ENCODE results near the gene KRTAP4-11.
"Not testable (repeated sequence)": the region's sequence is repeated elsewhere in the genome, so short reads cannot be mapped to it uniquely, and the experiment has no call there.

KRTAP4-11 gene

DNA sequence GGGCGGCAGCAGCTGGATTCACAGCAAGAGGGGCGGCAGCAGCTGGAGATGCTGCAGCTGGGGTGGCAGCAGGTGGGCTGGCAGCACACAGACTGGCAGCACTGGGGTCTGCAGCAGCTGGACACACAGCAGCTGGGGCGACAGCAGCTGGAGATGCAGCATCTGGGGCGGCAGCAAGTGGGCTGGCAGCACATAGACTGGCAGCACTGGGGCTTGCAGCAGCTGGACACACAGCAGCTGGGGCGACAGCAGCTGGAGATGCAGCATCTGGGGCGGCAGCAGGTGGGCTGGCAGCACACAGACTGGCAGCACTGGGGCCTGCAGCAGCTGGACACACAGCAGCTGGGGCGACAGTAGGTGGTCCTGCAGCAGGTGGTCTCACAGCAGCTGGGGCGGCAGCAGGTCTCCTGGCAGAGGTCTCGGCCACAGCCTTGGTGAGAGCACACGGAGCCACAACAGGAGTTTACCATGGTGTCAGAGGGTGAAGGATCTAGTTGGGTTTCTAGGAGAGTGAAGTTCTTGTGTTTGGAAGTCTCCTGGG lies at the start of gene KRTAP4-11:
TSS of gene KRTAP4-11 (minus strand) at position 528 of the 541 bp plus-strand sequence. CDS start at position 470, 58 bp downstream.
- not testable (repeated sequence) for DNase-seq

DNA sequence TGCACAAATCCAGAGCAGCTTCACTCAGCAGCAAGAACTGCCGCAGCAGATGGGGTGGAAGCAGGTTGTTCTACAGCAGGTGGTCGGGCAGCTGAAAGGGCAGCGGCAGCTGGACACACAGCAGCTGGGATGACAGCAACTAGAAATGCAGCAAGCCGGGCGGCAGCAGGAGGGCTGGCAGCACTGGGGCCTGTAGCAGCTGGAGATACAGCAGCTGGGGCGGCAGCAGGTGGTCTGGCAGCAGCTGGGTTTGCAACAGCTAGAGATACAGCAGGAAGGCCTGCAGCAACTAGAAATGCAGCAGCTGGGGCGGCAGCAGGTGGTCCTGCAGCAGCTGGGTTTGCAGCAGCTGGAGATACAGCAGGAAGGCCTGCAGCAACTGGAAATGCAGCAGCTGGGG lies 49.4 kb upstream of the KRTAP4-11 start:
- no peak for DNase-seq

DNA sequence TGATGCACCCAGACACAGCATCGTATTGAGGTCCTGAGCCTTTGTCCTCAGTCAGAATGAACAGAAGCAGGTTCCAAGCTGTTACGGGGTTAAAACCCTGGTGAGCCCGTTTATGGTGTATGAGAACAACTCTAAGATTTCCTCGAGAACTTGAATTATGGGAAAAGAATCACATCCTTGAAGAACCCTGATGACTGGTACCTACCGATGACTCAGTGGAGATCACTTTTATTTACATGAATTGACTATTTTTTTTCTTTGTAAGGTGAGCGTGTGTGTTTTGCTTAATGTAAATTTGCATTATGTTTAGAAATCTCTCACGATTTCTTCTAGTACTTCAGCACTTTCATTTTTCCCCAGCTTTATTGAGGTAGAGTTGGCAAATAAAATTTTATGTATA lies 45.7 kb upstream of the KRTAP4-11 start:
- no peak for DNase-seq

DNA sequence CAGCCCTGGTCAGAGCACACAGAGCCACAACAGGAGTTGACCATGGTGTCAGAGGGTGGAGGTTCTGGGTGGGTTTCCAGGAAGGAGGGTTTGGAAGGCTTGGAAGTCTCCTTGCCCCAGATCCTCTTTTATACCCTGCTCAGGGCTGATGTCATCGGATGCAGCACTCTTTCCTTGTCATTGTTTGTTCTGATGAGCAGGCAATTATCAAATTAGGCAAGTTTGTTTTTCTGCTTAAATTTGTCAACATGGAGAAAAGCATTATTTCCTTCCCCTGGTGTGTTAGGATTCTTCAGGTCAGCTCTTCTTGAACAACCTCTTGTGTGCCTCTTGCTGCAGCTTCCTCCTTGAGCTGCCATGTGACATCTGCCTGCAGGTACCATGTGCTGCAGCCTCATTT lies 42.5 kb upstream of the KRTAP4-11 start, which contains the start of gene KRTAP4-4:
TSS of gene KRTAP4-4 (minus strand) at position 101 of the 400 bp plus-strand sequence. CDS start at position 44, 57 bp downstream.
- no peak for DNase-seq

DNA sequence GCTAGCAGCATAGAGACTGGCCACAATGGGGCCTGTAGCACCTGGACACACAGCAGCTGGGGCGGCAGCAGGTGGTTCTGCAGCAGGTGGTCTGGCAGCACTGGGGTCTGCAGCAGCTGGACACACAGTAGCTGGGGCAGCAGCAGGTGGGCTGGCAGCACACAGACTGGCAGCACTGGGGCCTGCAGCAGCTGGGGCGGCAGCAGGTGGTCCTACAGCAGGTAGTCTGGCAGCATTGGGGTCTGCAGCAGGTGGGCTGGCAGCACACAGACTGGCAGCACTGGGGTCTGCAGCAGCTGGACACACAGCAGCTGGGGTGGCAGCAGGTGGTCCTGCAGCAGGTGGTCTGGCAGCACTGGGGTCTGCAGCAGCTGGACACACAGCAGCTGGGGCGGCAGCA lies 42.0 kb upstream of the KRTAP4-11 start:
- not testable (repeated sequence) for DNase-seq

DNA sequence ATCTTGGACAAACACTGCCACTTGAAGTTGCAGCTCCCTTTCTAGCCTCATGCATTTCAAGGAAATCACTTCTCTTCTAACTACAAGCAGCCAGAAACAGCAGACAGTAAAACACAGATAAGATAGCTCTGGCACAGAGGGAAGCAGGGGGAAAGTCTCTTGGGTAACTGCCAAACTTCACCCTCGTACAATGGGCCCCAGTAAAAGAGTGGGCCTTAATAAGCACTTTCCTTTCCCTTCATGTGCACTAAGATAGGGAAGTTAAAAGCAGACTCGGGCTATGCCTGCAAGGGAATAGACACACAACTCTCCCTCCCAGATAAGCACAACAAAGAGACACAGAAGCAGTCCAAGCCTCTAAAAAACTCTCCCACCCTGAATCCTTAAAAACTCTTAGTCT lies 35.7 kb upstream of the KRTAP4-11 start:
- DNase-seq, result peak in 1 of 2 experiments; percentile 1

DNA sequence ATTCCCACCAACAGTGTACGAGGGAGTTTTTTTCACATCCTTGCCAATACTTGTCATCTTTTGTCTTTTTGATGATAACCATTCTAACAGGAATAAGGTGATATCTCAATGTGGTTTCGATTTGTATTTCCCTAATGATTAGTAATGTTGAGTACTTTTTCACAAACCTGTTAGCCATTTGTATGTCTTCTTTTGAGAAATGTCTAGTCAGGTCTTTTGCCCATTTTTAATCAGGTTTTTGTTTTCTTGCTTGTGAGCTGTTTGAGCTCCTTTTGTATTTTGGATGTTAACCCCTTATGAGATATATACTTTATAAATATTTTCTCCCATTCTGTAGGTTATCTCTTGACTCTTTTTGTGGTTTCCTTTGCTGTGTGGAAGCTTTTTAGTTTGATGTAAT lies 33.4 kb upstream of the KRTAP4-11 start:
- DNase-seq, result no peak

DNA sequence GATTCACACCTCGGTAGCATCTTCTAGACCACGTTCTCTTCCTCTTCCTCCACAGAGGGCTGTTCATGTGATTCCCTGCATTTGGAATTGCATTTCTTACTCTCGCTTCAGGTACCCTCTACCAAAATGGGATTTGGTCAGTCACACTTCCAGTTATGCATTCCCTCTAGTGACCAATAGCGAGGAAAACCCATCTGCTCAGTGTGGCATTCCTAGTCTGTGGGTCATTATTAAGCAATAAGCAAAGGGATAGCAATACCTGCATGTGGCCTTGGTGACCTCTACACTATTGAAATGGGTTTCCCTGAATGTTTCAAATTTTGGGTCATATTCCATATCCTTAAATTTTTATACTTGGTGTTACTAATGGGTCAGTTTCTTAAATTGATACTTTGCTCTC lies 31.9 kb upstream of the KRTAP4-11 start:
- no peak for DNase-seq

DNA sequence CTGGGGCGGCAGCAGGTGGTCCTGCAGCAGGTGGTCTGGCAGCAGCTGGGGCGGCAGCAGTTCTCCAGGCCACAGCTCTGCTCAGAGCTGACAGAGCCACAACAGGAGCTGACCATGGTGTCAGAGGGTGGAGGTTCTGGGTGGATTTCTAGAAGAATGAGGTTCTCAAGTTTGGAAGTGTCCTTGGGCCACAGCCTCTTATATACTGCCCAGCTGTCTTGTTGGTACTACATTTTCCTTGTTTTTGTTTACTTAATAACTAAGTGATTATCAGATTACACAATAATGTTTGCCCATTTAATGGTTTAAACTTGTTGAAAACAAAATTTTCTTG lies 31.4 kb upstream of the KRTAP4-11 start, which contains the start of gene KRTAP4-5:
TSS of gene KRTAP4-5 (minus strand) at position 174 of the 334 bp plus-strand sequence. CDS start at position 116, 58 bp downstream.
- no peak for DNase-seq

DNA sequence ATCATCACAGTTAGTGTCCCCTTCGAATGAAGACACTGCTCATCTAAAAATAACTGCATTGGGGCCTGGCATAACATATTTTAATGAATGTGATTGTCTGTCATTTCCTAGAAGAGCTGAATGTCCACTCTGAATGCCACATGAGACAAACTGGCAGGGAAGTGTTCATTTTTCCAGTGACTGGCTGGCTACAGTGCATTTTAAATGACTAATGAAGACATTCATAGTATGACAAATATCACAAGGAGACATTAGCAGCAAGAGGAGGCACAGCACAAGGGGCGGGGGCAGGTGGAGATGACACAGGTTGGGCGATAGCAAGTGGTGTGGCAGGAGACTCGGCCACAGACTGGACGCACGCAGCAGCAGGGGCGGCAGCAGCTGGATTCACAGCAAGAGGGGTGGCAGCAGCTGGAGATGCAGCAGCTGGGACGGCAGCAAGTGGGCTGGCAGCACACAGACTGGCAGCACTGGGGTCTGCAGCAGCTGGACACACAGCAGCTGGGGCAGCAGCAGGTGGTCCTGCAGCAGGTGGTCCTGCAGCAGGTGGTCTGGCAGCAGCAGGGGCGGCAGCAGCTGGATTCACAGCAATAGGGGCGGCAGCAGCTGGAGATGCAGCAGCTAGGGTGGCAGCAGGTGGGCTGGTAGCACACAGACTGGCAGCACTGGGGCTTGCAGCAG lies 30.9 kb upstream of the KRTAP4-11 start:
- not testable (repeated sequence) for DNase-seq

DNA sequence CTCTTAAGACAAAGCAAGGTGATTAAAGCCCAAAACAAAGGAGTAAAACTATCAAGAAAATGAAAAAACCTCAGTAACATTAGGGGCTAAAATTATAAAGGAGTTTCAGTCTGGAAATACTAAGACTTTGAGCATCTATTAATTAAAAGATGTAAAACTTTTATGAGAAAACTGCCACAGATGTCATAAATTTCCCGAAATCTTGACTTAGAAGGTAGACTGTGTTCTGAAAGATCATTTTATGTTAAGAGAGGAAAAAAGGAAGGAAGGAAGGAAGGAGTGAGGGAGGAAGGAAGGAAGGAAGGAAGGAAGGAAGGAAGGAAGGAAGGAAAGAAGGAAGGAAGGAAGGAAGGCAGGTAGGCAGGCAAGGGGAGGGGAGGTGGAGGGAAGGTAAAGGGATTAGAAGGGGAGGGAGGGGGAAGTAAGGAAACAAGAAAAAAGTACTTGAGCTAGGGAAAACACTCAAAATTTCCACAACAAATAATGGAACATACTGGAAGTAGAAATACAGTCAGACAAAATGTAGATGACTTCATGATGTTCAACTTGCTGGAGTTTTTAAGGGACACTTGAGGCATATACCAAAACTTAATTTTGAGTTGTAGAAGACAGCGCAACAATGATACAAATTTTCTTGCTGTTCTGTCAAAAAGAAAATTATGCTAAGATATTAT lies 29.5 kb upstream of the KRTAP4-11 start:
- no peak for DNase-seq

DNA sequence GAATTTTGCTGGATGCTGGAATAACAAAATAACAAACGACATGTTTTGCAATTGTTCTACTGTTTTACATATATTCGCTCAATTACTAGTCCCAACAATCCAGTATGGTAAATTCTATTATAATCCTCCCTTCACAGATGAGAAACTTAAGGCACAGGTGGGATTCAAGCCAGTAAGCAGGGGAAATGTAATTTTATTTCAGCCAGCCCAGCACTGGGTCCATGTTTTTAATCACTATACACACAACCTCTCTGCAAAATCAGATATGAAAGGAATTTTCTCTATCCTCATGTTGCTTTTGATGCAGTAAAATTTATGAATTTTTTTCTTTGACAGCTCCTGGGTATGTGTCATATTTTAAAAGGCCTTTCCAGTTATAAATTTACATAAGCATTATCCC lies 27.1 kb upstream of the KRTAP4-11 start:
- DNase-seq, result no peak

DNA sequence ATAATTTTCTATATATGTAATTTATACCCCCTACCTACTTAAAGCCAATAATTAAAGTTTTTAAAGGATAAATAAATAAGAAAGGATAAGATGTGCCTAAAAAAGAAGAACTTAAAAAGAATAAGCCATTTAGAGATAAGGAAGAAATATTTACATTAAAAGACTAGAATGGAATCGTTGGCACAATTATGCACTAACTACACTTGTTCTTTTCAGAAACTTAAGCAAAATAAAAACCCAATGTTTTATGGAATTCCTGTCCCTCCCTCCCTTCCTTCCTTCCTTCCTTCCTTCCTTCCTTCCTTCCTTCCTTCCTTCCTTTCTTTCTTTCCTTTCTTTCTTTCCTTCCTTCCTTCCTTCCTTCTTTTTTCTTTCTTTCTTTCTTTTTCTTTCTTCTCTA lies 26.7 kb upstream of the KRTAP4-11 start:
- DNase-seq, result no peak

DNA sequence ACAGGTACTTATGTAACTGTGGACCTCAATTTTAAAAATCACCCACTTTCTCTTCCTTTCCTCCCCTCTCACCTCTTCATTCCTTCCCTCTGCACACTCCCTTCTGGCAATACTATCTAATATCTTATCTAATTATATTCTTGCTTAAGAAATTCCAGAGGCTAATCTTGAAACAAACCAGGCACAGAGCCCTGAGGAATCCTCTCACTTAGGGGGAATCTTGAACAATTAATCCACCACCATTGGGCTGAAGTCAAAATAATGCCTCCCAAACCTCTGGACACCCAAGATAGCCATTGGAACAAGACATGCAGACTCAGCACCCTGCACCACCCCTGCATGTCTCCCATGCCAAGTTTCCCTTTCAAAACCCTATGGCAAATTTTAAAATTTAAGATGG lies 23.2 kb upstream of the KRTAP4-11 start:
- DNase-seq, result no peak

DNA sequence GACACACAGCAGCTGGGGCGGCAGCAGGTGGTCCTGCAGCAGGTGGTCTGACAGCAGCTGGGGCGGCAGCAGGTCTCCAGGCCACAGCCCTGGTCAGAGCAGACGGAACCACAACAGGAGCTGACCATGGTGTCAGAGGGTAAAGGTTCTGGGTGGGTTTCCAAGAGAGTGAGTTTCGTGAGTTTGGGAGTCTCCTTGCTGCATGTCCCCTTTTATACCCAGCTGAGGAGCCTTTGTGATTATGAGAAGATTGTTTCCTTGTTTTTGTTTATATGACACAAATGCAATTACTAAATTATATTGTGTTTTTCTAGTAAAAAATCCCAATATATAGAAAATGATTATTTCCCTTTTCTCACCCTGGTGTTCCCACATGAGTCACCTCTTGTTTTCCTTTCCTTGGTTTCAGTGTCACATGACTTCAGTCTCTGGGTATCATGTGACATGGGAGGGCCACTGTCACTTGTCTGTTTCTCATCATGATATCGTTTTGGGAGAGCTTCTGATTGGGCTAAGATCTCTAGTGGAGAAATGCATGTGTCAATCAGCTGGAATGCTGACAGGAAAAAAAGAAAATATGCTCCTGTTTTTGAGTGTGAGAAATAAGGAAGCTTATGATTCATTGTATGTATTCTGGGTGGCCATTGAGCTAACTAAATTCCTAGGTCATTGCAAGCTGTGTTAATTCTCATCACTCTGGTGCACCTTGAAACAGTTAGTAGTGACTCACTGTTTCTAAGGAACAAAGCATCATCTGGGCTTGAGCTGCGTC lies 22.4 kb upstream of the KRTAP4-11 start, which contains the start of gene KRTAP4-6:
TSS of gene KRTAP4-6 (minus strand) at position 185 of the 772 bp plus-strand sequence. CDS start at position 128, 57 bp downstream.
- no peak for DNase-seq

DNA sequence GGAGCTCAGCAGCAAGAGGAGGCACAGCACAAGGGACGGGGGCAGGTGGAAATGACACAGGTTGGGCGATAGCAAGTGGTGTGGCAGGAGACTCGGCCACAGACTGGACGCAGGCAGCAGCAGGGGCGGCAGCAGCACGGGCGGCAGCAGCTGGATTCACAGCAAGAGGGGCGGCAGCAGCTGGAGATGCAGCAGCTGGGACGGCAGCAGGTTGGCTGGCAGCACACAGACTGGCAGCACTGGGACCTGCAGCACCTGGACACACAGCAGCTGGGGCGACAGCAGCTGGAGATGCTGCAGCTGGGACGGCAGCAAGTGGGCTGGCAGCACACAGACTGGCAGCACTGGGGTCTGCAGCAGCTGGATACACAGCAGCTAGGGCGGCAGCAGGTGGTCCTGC lies 21.7 kb upstream of the KRTAP4-11 start:
- not testable (repeated sequence) for DNase-seq

DNA sequence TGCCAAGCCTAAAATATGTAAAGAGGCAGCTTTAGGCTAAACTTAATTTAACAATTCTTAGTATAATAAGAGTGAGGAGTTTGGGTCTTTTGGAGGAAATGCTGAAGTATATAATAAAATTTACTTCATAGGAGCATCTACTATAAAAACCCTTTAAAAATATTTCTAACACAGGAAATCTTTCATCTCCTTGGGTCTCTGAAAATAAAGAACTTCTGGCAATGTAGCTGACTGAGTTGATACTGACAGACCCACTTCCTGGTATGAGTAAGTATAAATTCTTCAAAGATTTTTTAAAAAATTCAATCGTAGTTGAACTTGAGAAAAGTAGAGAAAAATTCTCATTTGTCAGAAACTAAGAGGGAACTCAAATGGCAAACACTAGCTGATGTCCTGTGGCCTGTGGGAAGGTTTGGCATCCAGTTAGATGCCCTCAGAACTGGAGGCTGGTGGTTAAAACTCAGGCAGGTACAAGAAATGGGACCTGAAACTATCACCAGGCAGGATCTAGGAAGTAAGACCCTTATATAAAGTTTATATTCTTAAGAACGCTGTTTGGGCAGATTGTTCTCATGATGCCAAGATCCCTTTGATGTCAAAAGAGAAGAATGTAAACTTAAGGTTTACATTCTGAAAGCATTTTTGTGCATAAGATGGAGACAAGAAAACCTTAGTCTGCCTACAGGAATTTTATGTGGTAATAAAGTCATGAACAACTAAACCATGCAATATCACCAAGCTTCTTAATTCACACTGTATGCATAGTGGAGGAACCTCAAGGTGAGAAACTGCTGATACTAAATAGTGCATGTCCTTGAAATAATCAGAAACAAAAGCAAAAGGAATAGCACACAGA lies 15.9 kb upstream of the KRTAP4-11 start:
- no peak for DNase-seq

DNA sequence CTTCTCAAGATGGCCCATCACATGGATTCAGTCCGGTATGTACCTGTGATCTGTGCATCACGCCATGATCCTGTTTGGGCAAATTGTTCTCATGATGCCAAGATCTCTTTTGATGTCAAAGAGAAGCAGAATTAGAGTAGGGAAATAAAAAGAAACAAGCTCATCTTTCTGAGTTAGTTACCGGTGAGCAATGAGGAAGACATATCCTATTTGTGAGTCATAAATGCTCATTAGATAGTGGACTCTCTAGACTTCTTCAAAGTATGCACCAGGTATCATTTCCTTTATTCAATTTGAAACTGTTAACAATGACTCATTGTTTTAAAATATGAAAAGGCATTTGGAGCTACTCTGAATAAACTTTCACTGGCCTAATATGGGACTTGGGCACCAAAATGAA lies 13.8 kb upstream of the KRTAP4-11 start:
- no peak for DNase-seq

DNA sequence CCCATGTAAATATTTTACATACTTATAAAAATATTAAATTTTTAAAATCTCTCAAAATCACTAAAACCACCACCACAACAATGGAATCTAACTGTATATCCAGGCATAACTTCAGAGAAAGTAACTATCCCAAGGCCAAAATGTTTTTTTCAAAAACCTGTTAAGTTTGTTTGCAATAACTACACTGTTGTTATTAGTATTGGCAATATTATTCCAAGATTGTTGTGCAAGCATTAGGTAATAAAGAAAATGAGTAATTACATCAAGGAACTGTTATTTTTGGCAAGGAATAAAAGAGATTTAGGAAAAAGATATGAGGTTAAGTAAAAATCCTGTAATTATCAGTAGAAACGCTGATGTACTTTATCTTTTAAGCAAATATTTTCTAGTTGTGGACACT lies 9.2 kb upstream of the KRTAP4-11 start:
- DNase-seq, result no peak

DNA sequence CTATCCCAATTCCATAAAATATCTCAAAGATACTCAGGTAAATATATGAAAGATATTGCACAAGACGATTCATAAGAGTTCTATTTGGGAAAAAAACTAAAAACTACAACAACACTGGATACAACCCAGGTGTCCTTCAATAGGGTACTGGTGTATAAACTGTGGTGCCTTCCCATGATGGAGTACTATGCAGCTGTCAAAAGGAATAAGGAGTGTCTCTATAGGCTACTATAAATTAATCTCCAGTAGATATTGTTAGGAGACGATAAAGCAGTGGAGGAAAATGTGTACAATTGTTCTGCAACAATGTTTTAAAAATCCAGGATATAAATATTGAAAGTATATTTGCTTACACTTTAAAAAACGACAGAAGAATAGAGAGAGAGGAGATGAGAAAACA lies 8.2 kb upstream of the KRTAP4-11 start:
- DNase-seq, result no peak

DNA sequence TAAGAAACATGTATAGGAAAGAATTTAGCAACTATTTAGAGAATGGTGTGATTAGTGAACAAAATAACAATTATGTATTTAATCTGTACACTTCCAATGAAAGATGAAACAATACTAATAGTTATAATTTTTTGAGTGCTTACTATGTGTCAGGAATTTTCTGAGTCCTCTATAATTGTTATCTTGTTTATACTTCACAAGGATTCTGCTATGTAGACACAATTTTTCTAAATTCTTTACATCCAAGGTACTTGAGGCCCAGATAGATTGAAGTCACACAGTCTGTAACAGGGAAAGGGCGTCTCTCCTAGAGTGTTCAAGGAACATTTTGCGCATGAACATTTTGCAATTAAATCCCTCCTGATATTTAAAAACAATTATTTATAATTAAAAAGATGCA lies 6.9 kb upstream of the KRTAP4-11 start:
- no peak for DNase-seq

DNA sequence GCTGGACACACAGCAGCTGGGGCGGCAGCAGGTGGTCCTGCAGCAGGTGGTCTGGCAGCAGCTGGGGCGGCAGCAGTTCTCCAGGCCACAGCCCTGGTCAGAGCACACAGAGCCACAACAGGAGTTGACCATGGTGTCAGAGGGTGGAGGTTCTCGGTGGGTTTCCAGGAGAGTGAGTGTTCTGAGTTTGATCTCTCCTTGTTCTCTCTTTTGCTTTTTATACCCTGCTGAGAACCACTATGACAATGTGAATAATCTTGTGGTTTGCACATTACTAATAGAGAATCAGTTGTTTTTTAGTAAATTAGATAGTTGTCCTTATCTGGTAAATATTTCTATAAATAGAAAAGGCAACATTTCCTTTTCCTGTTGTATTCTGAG lies 5.8 kb upstream of the KRTAP4-11 start, which contains the start of gene KRTAP4-12:
TSS of gene KRTAP4-12 (minus strand) at position 192 of the 381 bp plus-strand sequence. CDS start at position 132, 60 bp downstream.
- DNase-seq, result not testable (repeated sequence)

All from Kasumi-1 (cell line).